Measurements from ENCODE around the gene DPY19L3.
A peak's percentile ranks its signal among the peaks of the same experiment; 100 is the strongest.
"Not testable (repeated sequence)": the region's sequence is repeated elsewhere in the genome, so short reads cannot be mapped to it uniquely, and the experiment has no call there.

The DPY19L3 gene

DNA sequence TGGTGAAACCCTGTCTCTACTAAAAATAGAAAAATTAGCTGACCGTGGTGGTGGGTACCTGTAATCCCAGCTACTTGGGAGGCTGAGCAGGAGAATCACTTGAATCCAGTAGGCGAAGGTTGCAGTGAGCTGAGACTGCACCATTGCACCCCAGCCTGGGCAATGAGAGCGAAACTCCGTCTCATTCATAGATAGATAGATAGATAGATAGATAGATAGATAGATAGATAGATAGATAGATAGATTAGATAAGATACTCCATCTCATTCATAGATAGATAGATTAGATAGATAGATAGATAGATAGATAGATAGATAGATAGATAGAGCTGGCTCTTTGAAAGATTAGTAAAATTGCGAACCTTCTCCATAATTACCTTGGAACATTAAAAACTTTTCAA lies 42.0 kb downstream of the DPY19L3 start:
- DNase-seq = not testable (repeated sequence)

DNA sequence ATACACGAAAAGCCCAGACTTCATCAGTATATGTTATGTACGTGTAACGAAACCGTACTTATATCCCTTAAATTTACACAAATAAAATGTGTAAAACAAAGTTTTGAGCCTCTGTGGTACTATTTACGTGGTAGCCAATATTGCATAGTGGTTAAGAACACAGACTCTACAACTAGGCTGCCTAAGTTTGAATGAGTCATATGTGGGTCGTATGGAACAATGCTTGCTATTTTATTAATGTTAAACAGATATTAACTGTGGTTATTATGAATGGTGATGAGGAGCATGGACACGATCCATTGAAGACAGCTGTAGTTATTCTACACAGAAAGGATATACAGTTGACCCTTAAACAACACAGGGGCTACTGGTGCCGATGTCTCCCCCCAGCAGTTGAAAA lies 42.5 kb downstream of the DPY19L3 start:
- DNase-seq = no peak

- DNase-seq = no peak
Measured at GRCh38 chr19:32450217-32450616, 44.6 kb downstream of the DPY19L3 start.

- no peak for DNase-seq
Measured at GRCh38 chr19:32453736-32454135, 48.2 kb downstream of the DPY19L3 start.

GRCh38 chr19:32456406-32456805 lies 50.8 kb downstream of the DPY19L3 start:
- DNase-seq = no peak

GRCh38 chr19:32457571-32458158 lies 52.1 kb downstream of the DPY19L3 start:
- no peak for DNase-seq

DNA sequence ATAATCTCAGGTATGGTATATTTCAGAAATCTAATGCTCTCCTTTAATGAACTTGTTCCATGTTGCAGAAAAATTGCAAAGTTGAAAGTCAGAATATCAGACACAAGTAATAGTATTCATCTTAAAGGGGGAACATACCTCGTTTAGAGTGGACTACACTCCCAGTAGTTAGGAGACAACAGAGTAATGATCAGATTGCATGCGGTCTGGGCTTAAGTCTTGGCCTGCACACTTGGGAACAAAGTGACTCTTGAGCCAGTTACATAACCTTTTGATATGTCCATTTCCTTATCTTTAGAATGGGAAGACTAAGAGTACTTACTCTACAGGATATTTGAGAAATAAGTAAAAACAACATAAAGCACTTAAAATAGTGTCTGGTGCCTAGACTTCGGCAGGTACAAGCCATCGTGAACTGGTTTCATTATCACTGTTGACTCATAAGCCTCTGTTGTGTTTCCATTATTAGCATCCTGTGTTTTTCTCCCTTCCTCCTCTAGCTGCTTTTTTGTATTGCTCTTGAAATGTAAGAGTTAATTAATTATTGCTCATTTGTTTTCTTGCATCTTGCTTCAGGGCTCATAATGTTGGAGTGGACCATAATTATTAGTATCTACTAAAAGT lies 53.0 kb downstream of the DPY19L3 start:
- DNase-seq = no peak

GRCh38 chr19:32459204-32459865 lies 53.8 kb downstream of the DPY19L3 start:
- DNase-seq = no peak

GRCh38 chr19:32460476-32460875 lies 54.9 kb downstream of the DPY19L3 start:
- no peak for DNase-seq

DNA sequence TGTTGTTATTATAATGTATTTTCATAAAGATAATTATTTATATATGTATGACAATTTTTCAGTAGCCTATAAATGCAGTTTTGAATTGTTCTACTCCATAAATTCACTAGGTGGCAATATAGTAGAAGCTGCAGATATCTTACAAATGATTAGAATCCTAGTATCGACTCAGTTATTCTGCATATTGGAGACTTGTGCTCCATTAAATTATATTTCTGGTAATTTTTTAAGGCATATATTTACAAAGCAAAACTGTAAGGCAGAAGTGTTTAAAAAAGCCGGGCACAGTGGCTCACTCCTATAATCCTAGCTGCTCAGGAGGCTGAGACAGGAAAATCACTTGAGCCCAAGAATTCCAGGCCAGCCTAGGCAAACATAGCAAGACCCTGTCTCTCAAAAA lies 58.7 kb downstream of the DPY19L3 start:
- peak; percentile 50 for DNase-seq

GRCh38 chr19:32465176-32465575 lies 59.6 kb downstream of the DPY19L3 start:
- DNase-seq = no peak

GRCh38 chr19:32469795-32470194 lies 64.2 kb downstream of the DPY19L3 start:
- no peak for DNase-seq

- DNase-seq = no peak
Measured at GRCh38 chr19:32471095-32471494, 65.5 kb downstream of the DPY19L3 start.

DNA sequence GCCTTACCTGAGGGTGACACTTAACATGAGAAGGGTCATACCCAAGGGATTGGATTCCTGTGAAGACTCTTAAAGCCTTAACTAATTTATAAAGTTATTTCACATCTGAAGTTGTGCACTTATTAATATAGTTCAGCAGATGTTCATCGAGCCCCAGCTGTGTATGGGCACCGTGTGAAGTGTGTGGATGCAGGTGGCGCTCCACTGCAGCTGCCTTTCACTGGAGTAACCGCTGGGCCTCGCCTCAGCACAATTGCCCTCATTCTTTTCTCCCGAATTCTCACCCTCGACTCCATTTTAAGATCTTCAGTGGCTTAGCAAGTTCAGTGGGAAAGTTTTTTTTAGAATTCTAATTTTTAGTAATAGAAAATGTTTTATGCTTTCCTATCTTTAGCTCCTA lies 66.2 kb downstream of the DPY19L3 start:
- DNase-seq = no peak

DNA sequence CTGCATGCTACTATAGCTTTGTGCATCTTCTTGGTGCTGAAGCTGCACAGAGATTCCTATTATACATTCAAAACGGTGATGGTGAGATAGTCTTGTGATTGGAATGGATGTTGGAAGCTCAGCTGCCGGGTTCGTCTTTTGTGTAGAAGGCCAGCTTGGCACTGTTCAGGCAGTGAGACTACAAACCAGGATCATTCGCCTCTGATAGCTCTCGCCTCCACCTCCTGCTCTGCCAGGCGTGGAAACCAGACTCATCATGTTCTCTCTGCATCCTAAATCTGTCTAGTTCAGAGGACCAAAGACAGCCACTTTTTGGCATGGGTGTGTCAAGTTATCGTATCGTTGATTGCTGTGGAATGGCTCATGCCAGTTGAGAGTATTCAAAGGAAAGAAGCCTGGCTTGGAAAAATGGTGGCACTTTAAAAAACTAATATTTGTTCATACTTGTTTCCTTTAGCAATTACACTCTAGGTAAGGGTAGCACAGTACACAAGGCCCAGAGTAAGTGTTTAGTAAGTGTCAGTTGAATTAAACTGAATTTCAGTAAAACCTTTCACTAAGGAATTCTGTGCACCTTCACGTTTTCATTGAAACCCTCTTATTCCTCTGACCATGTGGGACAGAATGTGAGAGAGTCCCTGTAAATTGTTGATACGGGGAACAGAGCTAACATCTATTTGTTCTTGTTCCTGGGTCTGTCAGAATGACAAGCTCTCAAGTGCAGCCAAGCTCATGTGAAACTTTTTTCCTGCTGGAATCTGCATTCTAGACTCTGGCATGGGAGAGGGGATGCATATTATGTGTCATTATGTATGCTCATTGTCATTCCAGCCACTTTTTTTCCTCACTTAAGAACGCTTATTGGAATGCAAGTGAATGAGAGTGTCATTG lies 69.8 kb downstream of the DPY19L3 start:
- no peak for DNase-seq

DNA sequence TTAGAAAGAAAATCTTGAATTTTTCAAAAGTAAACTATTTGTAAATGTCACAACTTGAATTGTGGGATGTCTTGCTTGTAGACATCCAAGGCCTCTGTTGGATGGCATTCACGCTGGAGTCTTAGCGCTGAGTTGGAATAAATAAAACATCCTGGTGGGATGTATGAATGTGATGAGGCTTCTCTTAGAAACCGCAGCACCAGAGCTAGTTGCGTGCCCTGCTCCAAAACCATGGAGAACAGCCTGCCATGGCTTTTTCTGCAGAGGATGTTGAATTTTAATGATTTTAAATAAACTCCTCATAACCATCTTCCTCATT lies 70.4 kb downstream of the DPY19L3 start:
- no peak for DNase-seq

DNA sequence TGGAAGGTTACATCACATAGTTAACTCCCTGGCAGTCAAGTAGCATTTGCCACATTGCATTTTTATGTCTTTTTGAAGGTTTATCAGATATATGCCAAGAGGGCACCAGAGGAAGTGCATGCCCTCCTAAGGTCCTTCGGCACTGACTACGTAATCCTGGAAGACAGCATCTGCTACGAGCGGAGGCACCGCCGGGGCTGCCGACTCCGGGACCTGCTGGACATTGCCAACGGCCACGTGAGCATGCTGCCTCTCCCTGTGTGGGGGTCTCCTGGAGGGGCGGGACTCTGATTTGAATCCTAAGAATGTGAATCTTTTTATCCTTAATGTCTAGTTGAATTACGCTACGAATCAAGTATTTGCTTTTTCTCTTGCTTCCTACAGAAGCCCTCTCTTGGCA lies 74.8 kb downstream of the DPY19L3 start:
- DNase-seq = no peak

DNA sequence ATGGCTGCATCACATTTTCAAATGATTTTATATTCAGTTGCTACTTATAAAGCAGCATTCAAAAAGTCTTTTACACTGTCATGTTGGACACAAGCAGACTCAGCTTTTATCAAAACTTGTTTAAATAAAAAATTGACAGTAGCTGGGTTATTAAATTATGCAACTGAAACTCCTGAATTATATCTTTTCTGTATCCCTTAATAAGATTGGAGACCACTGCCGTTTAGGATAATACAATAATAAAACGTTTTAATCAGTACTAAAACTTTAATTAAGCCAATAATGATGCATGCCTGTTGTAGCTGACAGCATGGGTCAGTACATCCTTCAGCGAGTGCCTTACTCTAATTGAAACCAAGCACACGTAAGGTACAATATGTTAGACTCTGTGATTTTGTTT lies 78.0 kb downstream of the DPY19L3 start:
- DNase-seq = no peak

DNA sequence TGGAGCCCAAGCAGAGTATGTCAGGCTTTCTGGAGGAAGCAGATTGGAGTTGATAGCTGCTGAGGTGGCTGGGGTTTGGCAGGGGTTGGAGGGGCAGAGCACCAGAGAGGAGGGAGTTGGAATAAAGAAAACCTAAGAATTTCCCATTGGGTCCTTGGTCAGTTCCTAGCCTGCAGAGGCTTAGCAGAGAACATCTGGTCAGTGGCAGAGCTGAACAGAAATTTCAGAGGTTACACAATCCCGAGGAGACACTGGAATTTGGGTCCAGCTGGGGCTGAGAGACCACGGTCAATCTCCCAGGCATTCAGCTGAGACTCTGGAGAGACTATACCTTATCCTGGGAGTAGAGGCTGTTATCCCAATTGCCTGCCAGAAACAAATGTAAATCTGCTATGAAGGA lies 84.4 kb downstream of the DPY19L3 start:
- no peak for DNase-seq

DNA sequence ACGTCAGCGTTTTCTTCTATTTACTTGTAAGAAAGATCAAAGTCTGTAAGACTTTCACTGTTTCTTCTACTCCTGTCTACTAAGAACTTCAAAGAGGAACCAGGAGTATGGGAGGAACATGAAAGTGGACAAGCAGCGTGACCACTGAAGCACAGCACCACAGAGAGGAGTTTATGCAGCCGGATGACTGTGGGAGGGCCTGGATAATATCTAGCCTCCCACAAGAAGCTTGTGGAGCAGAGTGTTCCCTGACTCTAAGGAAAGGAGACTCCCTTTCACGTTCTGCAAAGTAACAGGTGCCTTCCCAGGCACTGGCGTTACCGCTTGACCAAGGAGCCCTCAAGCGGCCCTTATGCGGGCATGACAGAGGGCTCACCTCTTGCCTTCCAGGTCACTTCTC lies 91.8 kb downstream of the DPY19L3 start:
- no peak for DNase-seq

DNA sequence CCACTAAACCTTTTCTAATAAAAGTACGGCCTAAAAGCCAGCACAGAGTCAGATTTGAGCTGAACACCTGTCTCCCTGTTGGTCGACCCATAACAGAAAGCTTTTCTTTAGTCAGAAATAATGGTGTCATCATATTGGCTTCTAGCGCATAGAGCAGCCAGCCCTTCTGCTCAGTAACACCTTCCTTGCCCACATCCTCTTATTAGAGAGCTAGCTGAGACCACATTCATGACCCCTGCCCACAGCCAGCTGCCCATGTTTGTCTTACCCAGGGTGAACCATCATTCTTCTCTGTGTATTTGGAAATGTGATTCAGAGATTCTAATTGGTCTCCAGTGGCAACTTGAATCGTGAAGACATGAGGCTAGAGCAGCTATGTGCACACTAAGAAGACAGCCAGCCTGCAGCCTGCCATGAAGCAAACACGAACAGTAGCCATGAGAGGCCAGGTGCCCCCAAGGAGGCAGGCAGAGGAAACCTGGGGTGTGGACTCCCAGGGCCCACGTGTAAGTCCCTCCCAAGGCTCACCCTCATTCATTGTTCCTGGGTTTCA lies 93.2 kb downstream of the DPY19L3 start:
- no peak for DNase-seq

- DNase-seq = not testable (repeated sequence)
Measured at GRCh38 chr19:32512498-32512897, 106.9 kb downstream of the DPY19L3 start.

DNA sequence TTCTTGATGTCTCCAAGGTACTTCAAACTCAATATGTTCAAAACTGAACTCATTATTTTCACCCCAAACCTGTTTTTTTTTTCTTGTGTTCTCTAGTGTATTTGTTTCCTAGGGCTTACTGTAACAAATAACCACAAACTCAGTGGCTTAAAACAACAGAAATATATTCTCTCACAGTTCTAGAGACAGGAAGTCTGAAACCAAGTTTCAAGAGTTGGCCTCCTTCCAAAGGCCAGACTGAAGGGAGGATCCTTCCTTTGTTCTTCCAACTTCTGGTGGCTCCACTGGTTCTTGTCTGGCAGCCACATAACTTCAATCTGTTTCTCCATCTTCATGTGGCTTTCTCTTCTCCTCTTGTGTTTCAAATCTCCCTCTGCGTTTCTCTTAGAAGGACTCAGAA lies 113.5 kb downstream of the DPY19L3 start:
- peak; percentile 35 for DNase-seq

Measured in OCI-M1 (cell line).